Middle frontal gyrus (tissue), 1 donor: ENCODE measurements around the gene SMIM24.
"Not testable (repeated sequence)": the region's sequence is repeated elsewhere in the genome, so short reads cannot be mapped to it uniquely, and the experiment has no call there.

ENCODE experiments used
- DNase-seq: peaks from one replicate; pipeline ENCODE4 v3.0.0-alpha.2; 2015; ENCODE audit warnings: low spot score; ENCODE audit errors: extremely low spot score

The SMIM24 gene

GRCh38 chr19:3515891-3516422, 35.6 kb upstream of the SMIM24 start:
- no peak for DNase-seq

- no peak for DNase-seq
Observed at GRCh38 chr19:3514930-3515329, 34.6 kb upstream of the SMIM24 start.

- DNase-seq, result no peak
Observed at GRCh38 chr19:3513229-3514140, 33.2 kb upstream of the SMIM24 start.

- DNase-seq, result no peak
Observed at GRCh38 chr19:3512562-3513228, 32.4 kb upstream of the SMIM24 start.

GRCh38 chr19:3511506-3512251, 31.4 kb upstream of the SMIM24 start:
- no peak for DNase-seq

GRCh38 chr19:3510727-3511126, 30.4 kb upstream of the SMIM24 start:
- DNase-seq, result no peak

GRCh38 chr19:3509566-3509989, 29.3 kb upstream of the SMIM24 start:
- DNase-seq, result no peak

GRCh38 chr19:3508771-3509535, 28.6 kb upstream of the SMIM24 start:
- no peak for DNase-seq

GRCh38 chr19:3508121-3508661, 27.9 kb upstream of the SMIM24 start:
- DNase-seq, result not testable (repeated sequence)

GRCh38 chr19:3507371-3508120, 27.2 kb upstream of the SMIM24 start:
- no peak for DNase-seq

GRCh38 chr19:3506384-3507340, 26.3 kb upstream of the SMIM24 start:
- DNase-seq, result no peak

GRCh38 chr19:3505598-3506383, 25.5 kb upstream of the SMIM24 start, which contains the start of gene FZR1:
FZR1 (plus strand) TSS chr19:3506311; CDS start chr19:3522990, 16,679 bp downstream.
- peak; percentile 97 for DNase-seq

- DNase-seq, result no peak
Observed at GRCh38 chr19:3504735-3505134, 24.4 kb upstream of the SMIM24 start.

- DNase-seq, result no peak
Observed at GRCh38 chr19:3503036-3503572, 22.8 kb upstream of the SMIM24 start.

- DNase-seq, result no peak
Observed at GRCh38 chr19:3501780-3502179, 21.5 kb upstream of the SMIM24 start.

GRCh38 chr19:3500429-3501101, 20.2 kb upstream of the SMIM24 start, which contains the start of gene DOHH:
DOHH (minus strand) TSS chr19:3500674; CDS start chr19:3496814, 3,860 bp downstream.
- DNase-seq, result peak; percentile 92
